ENCODE data around the gene SMYD3. TPM values are rescaled to one million over a fixed set of nuclear protein-coding genes. Genes with fewer than 3 reads are reported as not detected.

SMYD3 gene
- total RNA-seq, 1 donor from 2014 or later: 27.2 TPM

GRCh38 chr1:245906207-245906606 is 600.9 kb downstream of the SMYD3 start:
- no peak overlapping the region for H3K27ac ChIP-seq
- no peaks in the 10 kb centered on the region for H3K27me3 ChIP-seq
- no peaks in the 10 kb centered on the region for H3K4me1 ChIP-seq
- no peak overlapping the region for H3K4me3 ChIP-seq
- no peak for ATAC-seq
- H3K36me3 ChIP-seq: no peaks in the 10 kb centered on the region
- no peak for TF ChIP-seq CTCF (IDR thresholded peaks at IDR 0.05)
- DNase-seq: no peak
- H3K9me3 ChIP-seq: no peaks in the 10 kb centered on the region
- intact Hi-C loops (cut with DNase I): no loop called here

- intact Hi-C loops (cut with DNase I): no loop called here
- Histone ChIP-seq H3K9me3 (no peaks in the 10 kb centered on the region), H3K36me3 (no peaks in the 10 kb centered on the region), H3K4me3 (no peak overlapping the region), H3K4me1 (no peaks in the 10 kb centered on the region), H3K27ac (no peak overlapping the region), H3K27me3 (no peaks in the 10 kb centered on the region)
- no peak for ATAC-seq
- no peak for TF ChIP-seq CTCF (IDR thresholded peaks at IDR 0.05)
- no peak for DNase-seq
Observed at GRCh38 chr1:245903851-245904250, 603.2 kb downstream of the SMYD3 start.

- no peak for TF ChIP-seq CTCF (IDR thresholded peaks at IDR 0.05)
- no peaks in the 10 kb centered on the region for H3K9me3 ChIP-seq
- no peaks in the 10 kb centered on the region for H3K36me3 ChIP-seq
- intact Hi-C loops (cut with DNase I): no loop called here
- no peaks in the 10 kb centered on the region for H3K4me1 ChIP-seq
- no peak overlapping the region for H3K4me3 ChIP-seq
- no peak for DNase-seq
- H3K27ac ChIP-seq: no peak overlapping the region
- H3K27me3 ChIP-seq: no peaks in the 10 kb centered on the region
- ATAC-seq: no peak
Observed at GRCh38 chr1:245901565-245901964, 605.5 kb downstream of the SMYD3 start.

DNA sequence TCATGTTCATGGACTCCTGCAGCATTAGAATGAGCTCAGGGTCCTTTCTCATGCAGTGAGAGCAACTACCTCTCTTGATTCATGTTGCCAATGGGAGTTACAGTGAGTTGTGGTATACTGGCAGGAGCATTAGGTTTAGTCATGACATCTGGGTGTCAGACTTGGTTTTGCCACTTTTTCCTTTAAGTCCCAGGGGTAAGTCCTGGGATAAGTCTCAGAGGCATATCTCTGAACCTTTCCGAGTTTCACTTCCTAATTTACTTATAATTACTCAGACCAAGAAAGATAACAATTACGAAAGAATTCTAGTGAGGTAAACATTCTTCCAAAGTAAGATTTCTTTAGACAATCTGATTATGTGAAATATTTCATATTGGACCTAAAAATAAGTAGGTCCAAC is 606.0 kb downstream of the SMYD3 start:
- ATAC-seq: no peak
- TF ChIP-seq CTCF (IDR thresholded peaks at IDR 0.05): no peak
- no peaks in the 10 kb centered on the region for H3K36me3 ChIP-seq

GRCh38 chr1:245898581-245898980 is 608.5 kb downstream of the SMYD3 start:
- Histone ChIP-seq H3K9me3 (no peaks in the 10 kb centered on the region), H3K27ac (no peak overlapping the region), H3K4me3 (no peak overlapping the region), H3K27me3 (no peaks in the 10 kb centered on the region), H3K36me3 (no peaks in the 10 kb centered on the region), H3K4me1 (no peaks in the 10 kb centered on the region)
- TF ChIP-seq CTCF (IDR thresholded peaks at IDR 0.05): no peak
- intact Hi-C loops (cut with DNase I): no loop called here
- DNase-seq (no peak), ATAC-seq (no peak)

More for the DNA sequence above, 606.0 kb downstream of the SMYD3 start:
- intact Hi-C loops (cut with DNase I): no loop called here
- Histone ChIP-seq H3K4me3 (no peak overlapping the region), H3K27me3 (no peaks in the 10 kb centered on the region), H3K9me3 (no peaks in the 10 kb centered on the region), H3K4me1 (no peaks in the 10 kb centered on the region), H3K27ac (no peak overlapping the region)
- DNase-seq: no peak

GRCh38 chr1:245896258-245896657 is 610.8 kb downstream of the SMYD3 start:
- no peak for TF ChIP-seq CTCF (IDR thresholded peaks at IDR 0.05)
- no peaks in the 10 kb centered on the region for H3K9me3 ChIP-seq
- intact Hi-C loops (cut with DNase I): no loop called here
- no peaks in the 10 kb centered on the region for H3K27me3 ChIP-seq
- DNase-seq: no peak
- ATAC-seq: no peak
- H3K36me3 ChIP-seq: no peaks in the 10 kb centered on the region
- no peak overlapping the region for H3K4me3 ChIP-seq
- no peak overlapping the region for H3K27ac ChIP-seq
- no peaks in the 10 kb centered on the region for H3K4me1 ChIP-seq
